Uterus (tissue), 2 donors: ENCODE data around the gene ZNF480.

Experiments
- POLR2A ChIP-seq, 2 donors: fragments of 450-650 bp; IDR thresholded peaks; one replicate each; pipeline ENCODE4 v1.6.1; 2016; ENCODE audit warnings: antibody characterized with exemption in 2 of 2, mild to moderate bottlenecking in 1 of 2, moderate library complexity in 1 of 2
- TF ChIP-seq, protein P1 (sequence below), 4 experiments: fragments of 200-600 bp in 2 of 4; fragments of 450-650 bp in 2 of 4; sonication (generic) in 2 of 4; IDR thresholded peaks; one replicate each; pipeline ENCODE4 v1.5.1; 2016 to 2019; ENCODE audit warnings: antibody characterized with exemption in 4 of 4, mild to moderate bottlenecking in 2 of 4, moderate library complexity in 1 of 4

DNA sequence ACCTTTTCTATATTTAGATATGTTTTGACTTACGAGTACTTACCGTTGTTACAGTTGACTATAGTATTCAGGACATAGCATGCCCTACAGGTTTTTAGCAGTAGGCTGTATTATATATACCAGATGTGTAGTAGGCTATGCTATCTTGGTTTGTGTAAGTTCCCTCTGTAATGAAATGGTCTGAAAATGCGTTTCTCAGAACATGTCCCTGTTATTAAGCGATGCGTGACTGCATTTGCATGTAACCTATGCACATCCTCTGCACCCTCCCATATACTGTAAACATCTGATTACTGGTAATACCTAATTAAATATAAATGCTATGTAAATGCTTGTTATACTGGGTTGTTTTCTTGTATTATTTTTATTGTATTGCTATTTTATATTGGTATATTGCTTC lies 21.0 kb upstream of the ZNF480 start:
- TF ChIP-seq, protein P1, sequence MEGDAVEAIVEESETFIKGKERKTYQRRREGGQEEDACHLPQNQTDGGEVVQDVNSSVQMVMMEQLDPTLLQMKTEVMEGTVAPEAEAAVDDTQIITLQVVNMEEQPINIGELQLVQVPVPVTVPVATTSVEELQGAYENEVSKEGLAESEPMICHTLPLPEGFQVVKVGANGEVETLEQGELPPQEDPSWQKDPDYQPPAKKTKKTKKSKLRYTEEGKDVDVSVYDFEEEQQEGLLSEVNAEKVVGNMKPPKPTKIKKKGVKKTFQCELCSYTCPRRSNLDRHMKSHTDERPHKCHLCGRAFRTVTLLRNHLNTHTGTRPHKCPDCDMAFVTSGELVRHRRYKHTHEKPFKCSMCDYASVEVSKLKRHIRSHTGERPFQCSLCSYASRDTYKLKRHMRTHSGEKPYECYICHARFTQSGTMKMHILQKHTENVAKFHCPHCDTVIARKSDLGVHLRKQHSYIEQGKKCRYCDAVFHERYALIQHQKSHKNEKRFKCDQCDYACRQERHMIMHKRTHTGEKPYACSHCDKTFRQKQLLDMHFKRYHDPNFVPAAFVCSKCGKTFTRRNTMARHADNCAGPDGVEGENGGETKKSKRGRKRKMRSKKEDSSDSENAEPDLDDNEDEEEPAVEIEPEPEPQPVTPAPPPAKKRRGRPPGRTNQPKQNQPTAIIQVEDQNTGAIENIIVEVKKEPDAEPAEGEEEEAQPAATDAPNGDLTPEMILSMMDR (IDR thresholded peaks at IDR 0.05): no peak
- TF ChIP-seq POLR2A (IDR thresholded peaks at IDR 0.05): no peak
